C4-2B (cell line): Measurements from ENCODE around the gene NTNG1.

ENCODE experiments used
- H3K27ac ChIP-seq: fragments of 450-650 bp; 2 replicates; pipeline ENCODE4 v1.5.1; 2017
- CTCF ChIP-seq: fragments of 450-650 bp; conservative IDR thresholded peaks from 2 replicates; pipeline ENCODE4 v1.5.1; 2017; ENCODE audit warnings: mild to moderate bottlenecking
- ZFX ChIP-seq: fragments of 450-650 bp; IDR thresholded peaks from 2 replicates; pipeline ENCODE4 v1.6.1; 2017

NTNG1 gene

GRCh38 chr1:107110326-107110725 lies 30.5 kb upstream of the NTNG1 start:
- no peak overlapping the region for H3K27ac ChIP-seq
- TF ChIP-seq CTCF (no peak), ZFX (no peak)

- H3K27ac ChIP-seq, result no peak overlapping the region
- TF ChIP-seq CTCF (no peak), ZFX (no peak)
Measured at GRCh38 chr1:107116306-107116790, 24.5 kb upstream of the NTNG1 start.

DNA sequence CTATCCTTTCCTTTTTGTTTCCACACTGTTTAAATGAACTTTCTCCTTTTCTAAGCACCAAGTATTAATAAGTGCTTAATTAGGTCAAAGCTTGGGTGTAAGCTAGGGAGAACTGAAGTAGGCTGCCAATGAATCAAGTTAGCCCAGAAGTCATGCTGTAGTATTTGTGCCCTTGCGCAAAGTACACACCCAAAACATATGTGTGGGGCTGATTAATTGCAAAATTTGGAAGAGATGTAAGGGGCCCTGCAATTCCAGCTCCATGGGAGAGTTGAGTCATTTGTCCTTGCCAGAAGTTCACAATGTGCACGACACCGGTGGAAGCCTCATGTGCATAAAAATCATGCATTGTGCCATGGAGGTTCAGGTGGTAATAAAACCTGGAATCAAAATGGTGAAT lies 18.6 kb upstream of the NTNG1 start:
- no peak overlapping the region for H3K27ac ChIP-seq
- TF ChIP-seq CTCF, result no peak
- TF ChIP-seq ZFX, result no peak

DNA sequence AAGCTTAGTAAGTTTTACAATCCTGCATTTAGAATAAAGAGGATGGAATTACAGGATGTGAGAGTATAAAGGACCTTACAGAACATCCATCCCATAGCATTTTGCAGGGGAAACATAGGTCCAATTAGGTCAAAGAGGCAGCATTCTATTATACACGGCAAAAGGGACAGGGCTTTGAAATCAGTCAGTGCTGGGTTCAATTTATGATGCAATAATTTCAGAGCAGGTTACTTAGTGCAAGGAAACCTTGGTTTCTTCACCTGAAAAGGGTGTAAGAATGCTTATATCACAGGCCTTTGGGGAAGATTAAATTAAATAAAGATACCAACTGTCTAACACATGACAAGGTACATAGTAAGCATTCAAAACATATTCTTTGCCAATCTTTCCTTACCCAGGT lies 17.1 kb upstream of the NTNG1 start:
- no peak overlapping the region for H3K27ac ChIP-seq
- TF ChIP-seq ZFX (no peak), CTCF (no peak)

GRCh38 chr1:107124694-107125093 lies 16.1 kb upstream of the NTNG1 start:
- H3K27ac ChIP-seq, result no peak overlapping the region
- TF ChIP-seq CTCF (no peak), ZFX (no peak)

GRCh38 chr1:107132195-107132594 lies 8.6 kb upstream of the NTNG1 start:
- TF ChIP-seq ZFX, result no peak
- no peak for TF ChIP-seq CTCF
- no peak overlapping the region for H3K27ac ChIP-seq

DNA sequence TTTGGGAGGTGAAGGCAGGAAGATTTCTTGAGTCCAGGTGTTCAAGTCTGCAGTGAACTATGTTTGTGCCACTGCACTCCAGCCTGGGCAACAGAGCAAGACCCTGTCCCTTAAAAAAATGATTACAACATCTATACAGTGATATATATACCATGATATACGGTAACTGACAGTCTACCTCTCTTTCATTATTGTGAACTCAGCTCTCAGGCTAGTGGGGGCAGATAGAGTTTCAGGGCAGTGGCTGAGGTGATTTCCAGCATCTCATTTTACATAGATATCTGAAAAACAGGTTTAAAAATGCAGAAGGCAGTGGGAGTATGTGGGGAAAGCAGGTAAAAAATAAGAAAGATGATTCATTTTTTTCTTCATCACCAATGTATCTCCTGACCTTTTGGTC lies 8.1 kb upstream of the NTNG1 start:
- TF ChIP-seq CTCF, result no peak
- TF ChIP-seq ZFX, result no peak
- no peak overlapping the region for H3K27ac ChIP-seq
